Articular chondrocyte of knee joint (primary cell): Measurements from ENCODE around the gene HHLA2. TPM values are rescaled to one million over a fixed set of nuclear protein-coding genes. Genes with fewer than 3 reads are reported as not detected.

ENCODE experiments used
- total RNA-seq: library from RNA; depleted of rRNA; stranded (reverse); fragments of >200 nt; gene quantifications from 2 replicates; pipeline ENCODE4 v1.2.3, GENCODE V29; 2012

Gene HHLA2, protein sequence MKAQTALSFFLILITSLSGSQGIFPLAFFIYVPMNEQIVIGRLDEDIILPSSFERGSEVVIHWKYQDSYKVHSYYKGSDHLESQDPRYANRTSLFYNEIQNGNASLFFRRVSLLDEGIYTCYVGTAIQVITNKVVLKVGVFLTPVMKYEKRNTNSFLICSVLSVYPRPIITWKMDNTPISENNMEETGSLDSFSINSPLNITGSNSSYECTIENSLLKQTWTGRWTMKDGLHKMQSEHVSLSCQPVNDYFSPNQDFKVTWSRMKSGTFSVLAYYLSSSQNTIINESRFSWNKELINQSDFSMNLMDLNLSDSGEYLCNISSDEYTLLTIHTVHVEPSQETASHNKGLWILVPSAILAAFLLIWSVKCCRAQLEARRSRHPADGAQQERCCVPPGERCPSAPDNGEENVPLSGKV
- not detected in 2 replicates for total RNA-seq

DNA sequence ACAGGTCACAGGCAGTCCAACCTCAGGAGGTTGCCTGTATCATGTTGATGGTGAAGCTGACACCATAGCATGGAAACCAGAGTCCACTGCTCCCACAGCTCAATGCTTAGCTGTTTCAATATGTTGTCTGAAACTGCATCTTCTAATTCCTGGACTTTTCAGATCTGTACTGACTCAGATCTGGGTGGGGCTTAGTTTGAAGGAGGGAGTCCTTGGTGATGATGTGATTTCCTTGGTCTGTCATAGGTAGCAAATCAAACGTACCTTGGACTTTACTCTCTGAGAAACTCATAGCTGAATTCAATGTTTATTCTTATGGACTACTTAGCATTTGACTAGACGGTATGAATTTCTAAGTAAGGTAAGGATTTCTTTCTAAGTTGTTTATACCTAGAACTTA lies at the start of gene HHLA2:
HHLA2 (plus strand) TSS at position 310 of the 400 bp plus-strand sequence. CDS start 55,266 bp downstream, outside the sequence.

Other genes with a start within 250 kb of the HHLA2 start
- 133 and 178 TPM in 2 replicates for gene CD47, start 205.5 kb upstream of the HHLA2 start, total RNA-seq
- 71.9 and 81.5 TPM in 2 replicates for gene IFT57, start 74.1 kb upstream of the HHLA2 start, total RNA-seq
- 0.13 and 0.22 TPM in 2 replicates for gene MYH15, start 214.0 kb downstream of the HHLA2 start, total RNA-seq